Measurements from ENCODE around the gene ERI2. TPM values are rescaled to one million over a fixed set of nuclear protein-coding genes. Genes with fewer than 3 reads are reported as not detected.

Gene ERI2
- total RNA-seq, 4 donors from 2014 or later, result 11.0 to 21.8 (median 18.0) TPM

GRCh38 chr16:20781697-20782096 lies 24.6 kb downstream of the ERI2 start:
- no peak overlapping the region for H3K4me3 ChIP-seq
- H3K27me3 ChIP-seq, result no peaks in the 10 kb centered on the region
- no peaks in the 10 kb centered on the region for H3K9me3 ChIP-seq
- no peak for DNase-seq (ENCODE audit: low spot score in 2 of 2)
- H3K27ac ChIP-seq, result no peak overlapping the region
- no peaks in the 10 kb centered on the region for H3K4me1 ChIP-seq
- peaks cover 4% of the 10 kb centered on the region for H3K36me3 ChIP-seq
- WGBS, result 84% methylated on average over 1 of the region's 1 CpG
- TF ChIP-seq EP300 (IDR thresholded peaks at IDR 0.05), result no peak
- no peak for TF ChIP-seq CTCF (IDR thresholded peaks at IDR 0.05)
- no peak for TF ChIP-seq POLR2A (IDR thresholded peaks at IDR 0.05)

DNA sequence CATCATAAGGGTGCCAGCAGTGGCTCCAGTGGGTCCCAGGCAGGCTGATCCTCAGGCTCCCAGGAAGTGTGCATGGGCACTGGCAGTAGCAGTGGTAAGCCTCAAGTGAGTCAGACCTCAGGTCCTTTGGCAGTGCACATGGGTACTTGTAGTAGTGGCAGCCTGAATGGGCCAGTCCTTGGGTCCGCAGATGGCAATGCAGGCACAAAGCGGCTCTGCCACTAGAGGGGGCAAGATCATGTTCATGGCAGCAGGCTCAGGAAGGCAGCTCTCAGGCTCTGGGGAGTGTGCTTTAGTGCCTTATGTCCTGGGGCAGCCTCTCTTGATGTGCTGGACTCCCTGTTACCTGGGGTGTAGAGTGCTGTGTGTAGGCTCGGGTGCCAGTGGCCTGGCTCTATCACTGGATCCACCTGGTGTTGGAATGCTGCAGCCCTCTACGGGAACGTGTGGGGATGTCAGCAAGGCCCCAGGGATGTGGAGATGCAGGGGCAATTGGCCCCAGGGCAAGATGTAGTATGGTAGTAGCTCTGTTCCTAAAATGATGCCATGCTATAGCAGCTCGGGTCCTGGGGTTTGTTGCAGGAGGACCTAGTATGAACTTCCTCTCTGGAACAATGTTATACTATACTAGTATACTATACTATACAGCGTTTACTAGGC lies 31.4 kb downstream of the ERI2 start:
- TF ChIP-seq POLR2A (IDR thresholded peaks at IDR 0.05) (no peak), CTCF (IDR thresholded peaks at IDR 0.05) (peak in 1 of 2 donors; percentile 58)
- no peaks in the 10 kb centered on the region for H3K27me3 ChIP-seq
- 71% methylated on average over 3 of the region's 7 CpGs for WGBS

DNA sequence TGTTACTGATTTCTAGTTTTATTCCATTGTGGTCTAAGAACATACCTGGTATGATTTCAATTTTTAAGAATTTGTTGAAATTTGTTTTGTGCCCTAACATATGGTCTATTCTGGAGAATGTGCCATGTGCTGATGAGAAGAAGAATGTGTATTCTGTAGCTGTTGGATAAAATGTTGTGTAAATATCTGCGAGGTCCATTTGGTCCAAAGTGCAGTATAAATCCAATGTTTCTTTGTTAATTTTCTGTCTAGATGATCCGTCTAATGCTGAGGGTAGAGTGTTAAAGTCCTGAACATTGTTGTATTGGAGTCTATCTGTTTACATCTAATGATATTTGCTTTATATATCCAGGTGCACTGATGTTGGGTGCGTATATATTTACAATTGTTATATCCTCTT lies 32.6 kb downstream of the ERI2 start:
- no peaks in the 10 kb centered on the region for H3K36me3 ChIP-seq
- no peak overlapping the region for H3K27ac ChIP-seq
- DNase-seq (ENCODE audit: low spot score in 2 of 2), result no peak
- H3K27me3 ChIP-seq, result no peaks in the 10 kb centered on the region
- WGBS, result 97% methylated on average over 3 of the region's 3 CpGs
- no peak overlapping the region for H3K4me3 ChIP-seq
- H3K4me1 ChIP-seq, result no peaks in the 10 kb centered on the region
- no peaks in the 10 kb centered on the region for H3K9me3 ChIP-seq
- TF ChIP-seq EP300 (IDR thresholded peaks at IDR 0.05) (no peak), POLR2AphosphoS5 (IDR thresholded peaks at IDR 0.05) (no peak), POLR2A (IDR thresholded peaks at IDR 0.05) (no peak), CTCF (IDR thresholded peaks at IDR 0.05) (no peak)

More for the DNA sequence above, 31.4 kb downstream of the ERI2 start:
- Histone ChIP-seq H3K27ac (no peak overlapping the region), H3K4me3 (no peak overlapping the region), H3K36me3 (peaks cover 2% of the 10 kb centered on the region), H3K4me1 (no peaks in the 10 kb centered on the region), H3K9me3 (no peaks in the 10 kb centered on the region)
- DNase-seq (ENCODE audit: low spot score in 2 of 2), result no peak

DNA sequence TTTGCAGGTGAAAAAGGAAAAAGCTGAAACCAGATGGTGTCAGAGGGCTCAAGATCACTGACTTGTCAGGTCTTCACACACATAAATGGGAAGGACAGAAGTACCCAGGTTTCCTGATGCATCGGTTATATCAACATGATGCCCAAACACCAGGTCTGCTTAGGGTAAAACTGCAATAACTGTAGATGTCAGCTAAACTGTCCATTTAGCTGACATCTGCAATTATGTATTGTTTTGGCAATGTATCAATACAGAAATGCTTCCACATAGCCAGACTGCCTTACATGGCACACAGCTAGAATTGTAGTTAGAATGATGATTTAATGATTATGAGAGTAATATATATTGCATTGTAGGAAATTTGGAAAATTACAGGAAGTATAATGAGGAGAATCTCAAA lies 37.5 kb downstream of the ERI2 start:
- Histone ChIP-seq H3K9me3 (no peaks in the 10 kb centered on the region), H3K27ac (no peak overlapping the region), H3K4me3 (no peak overlapping the region), H3K27me3 (no peaks in the 10 kb centered on the region), H3K4me1 (peaks cover 7% of the 10 kb centered on the region), H3K36me3 (no peaks in the 10 kb centered on the region)
- 54% methylated on average over 1 of the region's 1 CpG for WGBS
- TF ChIP-seq POLR2A (IDR thresholded peaks at IDR 0.05) (no peak), CTCF (IDR thresholded peaks at IDR 0.05) (no peak), EP300 (IDR thresholded peaks at IDR 0.05) (no peak), POLR2AphosphoS5 (IDR thresholded peaks at IDR 0.05) (no peak)
- DNase-seq (ENCODE audit: low spot score in 2 of 2), result no peak

DNA sequence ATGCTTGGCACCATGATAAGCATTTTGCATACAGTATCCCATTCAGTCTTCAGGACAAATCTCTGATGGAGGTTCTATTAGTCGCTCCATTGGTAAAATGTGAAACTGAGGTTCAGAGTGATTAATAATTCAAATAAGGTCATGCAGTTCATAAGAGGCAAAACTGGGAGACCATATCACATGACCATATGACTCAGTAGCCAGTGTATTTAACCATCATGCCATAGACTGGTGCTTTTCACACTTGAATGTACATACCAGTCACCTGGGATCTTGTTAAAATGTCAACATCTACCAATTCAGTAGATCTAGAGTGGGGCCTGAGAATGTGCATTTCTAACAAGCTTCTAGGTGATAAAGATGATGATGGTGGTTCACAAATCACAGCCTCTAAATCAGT lies 38.2 kb downstream of the ERI2 start:
- peaks cover 10% of the 10 kb centered on the region for H3K4me1 ChIP-seq
- TF ChIP-seq CTCF (IDR thresholded peaks at IDR 0.05) (no peak), EP300 (IDR thresholded peaks at IDR 0.05) (no peak), POLR2A (IDR thresholded peaks at IDR 0.05) (no peak), POLR2AphosphoS5 (IDR thresholded peaks at IDR 0.05) (no peak)
- no peak for DNase-seq (ENCODE audit: low spot score in 2 of 2)
- H3K36me3 ChIP-seq, result no peaks in the 10 kb centered on the region
- H3K9me3 ChIP-seq, result no peaks in the 10 kb centered on the region
- no peak overlapping the region for H3K4me3 ChIP-seq
- no peak overlapping the region for H3K27ac ChIP-seq
- no peaks in the 10 kb centered on the region for H3K27me3 ChIP-seq
- WGBS, result 100% methylated on average over 1 of the region's 1 CpG
